Ramos (cell line): ENCODE data around the gene DMP1.

Experiments used
- in situ Hi-C: fragments of 300-500 bp; cut with MboI; formaldehyde crosslinking; loops from one replicate; pipeline ENCODE4 v1.14.3; 2022; ENCODE audit warnings: low sequenced_read_pairs; ENCODE audit not compliant: unreplicated experiment

The DMP1 gene

DNA sequence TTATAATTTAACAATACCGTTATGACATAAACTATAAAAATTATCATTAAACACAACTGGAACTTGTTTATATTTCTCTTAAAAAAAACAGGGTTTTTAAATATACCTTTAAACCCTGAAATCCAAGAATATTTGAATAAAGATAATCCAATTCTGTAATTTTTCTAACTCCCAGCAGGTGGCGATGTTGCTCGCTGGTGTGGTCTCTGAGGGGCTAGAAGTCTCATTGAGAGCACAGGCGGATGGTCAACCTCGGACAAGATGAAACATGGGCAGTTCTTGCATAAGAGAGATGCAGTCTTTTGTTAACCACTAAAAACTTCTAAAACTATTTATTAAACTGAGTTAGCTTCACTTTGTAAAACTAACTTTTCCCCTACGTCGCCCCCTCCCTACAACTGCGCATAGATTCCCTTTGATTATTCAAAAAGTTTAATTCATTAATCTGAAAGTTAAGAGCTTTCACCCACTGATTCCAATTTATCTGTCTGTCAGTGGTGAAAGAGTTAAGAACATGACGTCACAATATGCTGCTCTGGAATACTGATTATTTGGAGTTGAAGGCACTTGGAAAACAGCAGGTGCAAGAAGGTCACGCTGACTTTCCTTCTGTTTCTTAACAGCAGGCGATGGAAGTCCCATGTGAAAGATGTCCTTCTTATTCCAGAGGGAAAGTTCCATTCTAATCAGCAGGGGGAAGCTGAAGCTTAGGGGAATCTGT is 29.5 kb downstream of the DMP1 start:
- in situ Hi-C loops, result loop anchor here (25.0 kb wide), 1 partner anchor 533 kb away; no protein-coding TSS in a partner anchor

- in situ Hi-C loops, result loop anchor here (25.0 kb wide), 1 partner anchor 532 kb away; no protein-coding TSS in a partner anchor
These were observed 30.2 kb downstream of the DMP1 start for GRCh38 chr4:87680271-87680670.

DNA sequence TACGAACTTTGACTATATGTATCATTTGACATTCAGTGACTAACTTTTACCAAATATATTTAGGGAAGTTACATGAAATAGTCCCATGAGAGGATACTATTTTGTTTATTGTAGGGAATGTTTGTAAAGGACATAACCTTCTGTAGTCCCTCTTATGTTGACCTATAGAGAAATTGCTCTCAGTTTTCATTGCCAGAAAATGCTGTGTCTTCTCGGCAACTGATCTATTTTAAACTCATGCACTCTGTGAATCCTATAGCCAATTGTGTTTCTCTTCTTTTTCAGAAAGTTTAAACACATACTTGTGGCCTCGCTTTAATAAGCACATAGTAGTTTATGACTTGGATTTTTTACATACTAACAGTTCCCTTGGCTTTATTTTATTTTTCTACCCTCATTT is 38.2 kb downstream of the DMP1 start:
- in situ Hi-C loops, result loop anchor here (25.0 kb wide), 1 partner anchor 524 kb away; no protein-coding TSS in a partner anchor

- in situ Hi-C loops, result loop anchor here (25.0 kb wide), 1 partner anchor 521 kb away; no protein-coding TSS in a partner anchor
These were observed 40.9 kb downstream of the DMP1 start for GRCh38 chr4:87690947-87691346.

- in situ Hi-C loops, result loop anchor here (25.0 kb wide), 1 partner anchor 520 kb away; no protein-coding TSS in a partner anchor
These were observed 42.0 kb downstream of the DMP1 start for GRCh38 chr4:87692060-87692459.

DNA sequence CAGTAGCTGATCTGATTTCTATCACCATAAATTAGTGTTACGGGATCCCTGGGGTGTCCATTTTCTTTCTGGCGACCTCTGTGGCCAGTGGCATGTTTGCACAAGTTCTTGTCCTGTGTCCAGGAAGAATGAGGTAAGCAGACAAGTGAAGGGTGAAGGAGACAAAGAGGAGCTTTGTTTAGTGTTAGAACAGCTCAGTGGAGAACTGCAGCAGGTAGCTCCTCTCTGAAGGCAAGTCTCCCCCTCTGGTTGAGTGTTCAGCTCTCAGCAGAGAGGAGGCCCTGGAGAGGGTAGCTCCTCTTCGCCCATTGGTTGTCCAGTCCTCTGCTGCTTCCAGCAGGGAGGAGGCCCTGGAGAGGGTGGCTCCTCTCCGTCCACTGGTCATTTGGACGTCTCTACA is 47.2 kb downstream of the DMP1 start:
- in situ Hi-C loops, result loop anchor here (25.0 kb wide), 1 partner anchor 515 kb away; no protein-coding TSS in a partner anchor

DNA sequence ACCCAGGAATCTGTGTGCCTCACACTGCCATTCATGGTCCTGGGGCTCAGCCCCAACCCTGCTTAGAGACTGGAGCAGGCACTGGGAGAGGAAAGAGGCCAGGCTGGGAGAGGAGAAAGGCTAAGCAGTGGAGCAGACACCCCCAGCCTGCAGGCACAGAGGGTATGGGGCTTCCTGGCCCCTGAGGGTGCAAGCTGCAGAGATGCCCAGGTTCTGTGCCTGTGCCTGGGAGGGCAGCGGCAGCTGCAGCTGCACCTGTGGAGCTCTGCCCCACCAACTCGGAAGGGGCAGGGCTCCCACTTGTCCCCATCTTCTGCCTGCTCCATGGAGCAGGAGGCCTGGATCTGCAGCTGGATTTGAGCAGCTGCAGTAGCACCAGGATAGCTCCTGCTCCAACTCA is 47.9 kb downstream of the DMP1 start:
- in situ Hi-C loops, result loop anchor here (25.0 kb wide), 1 partner anchor 514 kb away; no protein-coding TSS in a partner anchor

GRCh38 chr4:87698394-87698793 is 48.3 kb downstream of the DMP1 start:
- in situ Hi-C loops, result loop anchor here (25.0 kb wide), 1 partner anchor 514 kb away; no protein-coding TSS in a partner anchor

GRCh38 chr4:87704001-87704400 is 53.9 kb downstream of the DMP1 start:
- in situ Hi-C loops, result no loop called here

GRCh38 chr4:87707279-87707918 is 57.3 kb downstream of the DMP1 start:
- in situ Hi-C loops, result no loop called here
